Neural progenitor cell (in vitro differentiated cells): ENCODE measurements around the gene LRRC51. TPM values are rescaled to one million over a fixed set of nuclear protein-coding genes. Genes with fewer than 3 reads are reported as not detected.
A peak's percentile ranks its signal among the peaks of the same experiment; 100 is the strongest.

Experiments
- DNase-seq: peaks from one replicate; pipeline ENCODE4 v3.0.0-alpha.2; 2016; ENCODE audit warnings: low spot score
- H2AFZ ChIP-seq: fragments of 200-600 bp; sonication (generic); replicated peaks from 2 replicates; pipeline ENCODE4 v1.6.1; 2016; ENCODE audit warnings: antibody characterized with exemption
- H3F3A ChIP-seq: fragments of 200-600 bp; sonication (generic); 2 replicates; pipeline ENCODE4 v1.6.1; 2016; ENCODE audit warnings: antibody characterized with exemption, low read depth
- H3K27ac ChIP-seq: fragments of 200-600 bp; sonication (generic); 2 replicates; pipeline ENCODE4 v1.5.1; 2016; ENCODE audit warnings: mild to moderate bottlenecking
- H3K27me3 ChIP-seq: fragments of 200-600 bp; sonication (generic); 2 replicates; pipeline ENCODE4 v1.6.1; 2016; ENCODE audit warnings: mild to moderate bottlenecking, moderate library complexity
- H3K36me3 ChIP-seq: fragments of 200-600 bp; sonication (generic); 2 replicates; pipeline ENCODE4 v1.5.1; 2016
- H3K4me1 ChIP-seq: fragments of 200-600 bp; sonication (generic); 2 replicates; pipeline ENCODE4 v1.6.1; 2016; ENCODE audit warnings: mixed run types
- H3K4me2 ChIP-seq: fragments of 200-600 bp; sonication (generic); 2 replicates; pipeline ENCODE4 v1.6.1; 2016
- H3K4me3 ChIP-seq: fragments of 200-600 bp; sonication (generic); 2 replicates; pipeline ENCODE4 v1.5.1; 2016
- H3K79me2 ChIP-seq: fragments of 200-600 bp; sonication (generic); 2 replicates; pipeline ENCODE4 v1.6.1; 2016; ENCODE audit warnings: low read depth
- H3K9ac ChIP-seq: fragments of 200-600 bp; sonication (generic); 2 replicates; pipeline ENCODE4 v1.6.1; 2016
- H3K9me3 ChIP-seq: fragments of 200-600 bp; sonication (generic); 2 replicates; pipeline ENCODE4 v1.5.1; 2016; ENCODE audit warnings: low read depth
- H4K20me1 ChIP-seq: fragments of 200-600 bp; sonication (generic); 2 replicates; pipeline ENCODE4 v1.6.1; 2016; ENCODE audit warnings: low read depth
- H3K27ac Mint-ChIP-seq: 3 replicates; pipeline ENCODE4 v1.8.0; 2021; ENCODE audit warnings: mixed read lengths
- H3K27me3 Mint-ChIP-seq: 2 replicates; pipeline ENCODE4 v1.8.0; 2022; ENCODE audit warnings: low read depth, mild to moderate bottlenecking, inconsistent platforms, moderate library complexity, mixed read lengths; ENCODE audit not compliant: insufficient read depth
- H3K36me3 Mint-ChIP-seq: 3 replicates; pipeline ENCODE4 v1.8.0; 2021; ENCODE audit warnings: mixed read lengths
- H3K4me1 Mint-ChIP-seq: 3 replicates; pipeline ENCODE4 v1.8.0; 2021; ENCODE audit warnings: mixed read lengths
- H3K4me3 Mint-ChIP-seq: 3 replicates; pipeline ENCODE4 v1.8.0; 2021; ENCODE audit warnings: mild to moderate bottlenecking, moderate library complexity, mixed read lengths
- H3K9me3 Mint-ChIP-seq: 3 replicates; pipeline ENCODE4 v1.8.0; 2020; ENCODE audit warnings: mixed read lengths
- EZH2 ChIP-seq: fragments of 200-600 bp; sonication (generic); IDR thresholded peaks from 2 replicates; pipeline ENCODE4 v1.6.1; 2017; ENCODE audit warnings: antibody characterized with exemption, mild to moderate bottlenecking, moderate library complexity
- EZH2phosphoT487 ChIP-seq: fragments of 200-600 bp; sonication (generic); IDR thresholded peaks from 2 replicates; pipeline ENCODE4 v1.6.1; 2017; ENCODE audit warnings: antibody characterized with exemption
- total RNA-seq: library from RNA; depleted of rRNA; stranded (reverse); fragments of >200 nt; gene quantifications from 2 replicates; pipeline ENCODE4 v1.2.3, GENCODE V29; 2015; ENCODE audit warnings: low replicate concordance
- TF ChIP-seq, protein P1 (sequence below): fragments of 200-600 bp; sonication (generic); IDR thresholded peaks from 2 replicates; pipeline ENCODE4 v1.5.1; 2017; ENCODE audit warnings: antibody characterized with exemption, mild to moderate bottlenecking

LRRC51 gene
- total RNA-seq, 1 donor from 2014 or later = 10.5 TPM

DNA sequence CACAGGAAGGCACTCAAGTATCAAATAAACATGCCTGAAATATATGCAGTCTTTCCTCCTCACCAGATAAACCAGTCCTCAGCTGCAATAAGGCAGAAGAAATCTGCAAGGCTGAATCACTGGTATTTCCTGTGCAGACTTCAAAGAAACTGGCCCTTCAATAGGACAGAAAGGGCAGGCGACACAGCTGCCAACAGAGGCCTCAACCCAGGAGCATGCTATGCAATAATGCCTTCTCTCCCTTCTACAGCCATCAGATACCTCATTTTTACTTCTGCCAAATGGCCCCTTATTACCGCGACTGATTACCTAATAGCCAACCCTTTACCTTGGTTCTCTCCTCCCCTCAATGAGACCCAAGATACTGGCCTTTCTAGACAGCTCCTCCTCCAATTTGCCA lies 8.3 kb upstream of the LRRC51 start:
- H3K4me1 ChIP-seq = peaks cover 43% of the 10 kb centered on the region
- peak; percentile 21 for DNase-seq

DNA sequence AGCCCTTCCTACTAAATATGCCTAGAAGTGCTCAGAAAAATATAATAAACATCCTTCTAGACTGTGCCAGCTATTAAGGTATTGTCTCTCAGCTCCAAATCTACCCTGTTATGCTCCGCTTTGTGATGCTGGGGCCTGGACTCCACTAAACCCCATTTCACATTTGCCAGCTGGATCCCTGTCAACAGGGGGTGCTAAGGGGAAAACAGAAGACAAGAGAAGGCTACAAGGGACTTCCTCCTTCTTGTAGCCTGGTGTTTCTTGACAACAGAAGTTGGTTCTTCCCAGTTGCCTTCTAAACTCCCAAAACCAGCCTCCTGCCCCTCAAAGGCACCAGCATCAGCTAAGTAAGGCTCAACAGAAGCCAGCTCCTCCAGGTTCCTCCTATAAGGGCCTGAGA lies 5.5 kb upstream of the LRRC51 start:
- peak; percentile 26 for DNase-seq
- Histone ChIP-seq H3K36me3 (no peaks in the 10 kb centered on the region), H3K27me3 (no peaks in the 10 kb centered on the region), H3K4me2 (no peak overlapping the region), H3K4me1 (peaks cover 39% of the 10 kb centered on the region), H3K79me2 (peaks cover 100% of the 10 kb centered on the region), H2AFZ (no peak overlapping the region), H4K20me1 (peaks cover 87% of the 10 kb centered on the region), H3K4me3 (no peak overlapping the region), H3K27ac (no peak overlapping the region), H3K9ac (no peak overlapping the region), H3F3A (peaks cover 7% of the 10 kb centered on the region), H3K9me3 (no peaks in the 10 kb centered on the region)
- no peaks in the 10 kb centered on the region for H3K9me3 Mint-ChIP-seq
- no peak overlapping the region for H3K4me3 Mint-ChIP-seq
- H3K27me3 Mint-ChIP-seq = peaks cover 4% of the 10 kb centered on the region
- no peak overlapping the region for H3K27ac Mint-ChIP-seq
- peaks cover 9% of the 10 kb centered on the region for H3K36me3 Mint-ChIP-seq
- TF ChIP-seq EZH2 = no peak
- TF ChIP-seq EZH2phosphoT487 = no peak
- TF ChIP-seq, protein P1, sequence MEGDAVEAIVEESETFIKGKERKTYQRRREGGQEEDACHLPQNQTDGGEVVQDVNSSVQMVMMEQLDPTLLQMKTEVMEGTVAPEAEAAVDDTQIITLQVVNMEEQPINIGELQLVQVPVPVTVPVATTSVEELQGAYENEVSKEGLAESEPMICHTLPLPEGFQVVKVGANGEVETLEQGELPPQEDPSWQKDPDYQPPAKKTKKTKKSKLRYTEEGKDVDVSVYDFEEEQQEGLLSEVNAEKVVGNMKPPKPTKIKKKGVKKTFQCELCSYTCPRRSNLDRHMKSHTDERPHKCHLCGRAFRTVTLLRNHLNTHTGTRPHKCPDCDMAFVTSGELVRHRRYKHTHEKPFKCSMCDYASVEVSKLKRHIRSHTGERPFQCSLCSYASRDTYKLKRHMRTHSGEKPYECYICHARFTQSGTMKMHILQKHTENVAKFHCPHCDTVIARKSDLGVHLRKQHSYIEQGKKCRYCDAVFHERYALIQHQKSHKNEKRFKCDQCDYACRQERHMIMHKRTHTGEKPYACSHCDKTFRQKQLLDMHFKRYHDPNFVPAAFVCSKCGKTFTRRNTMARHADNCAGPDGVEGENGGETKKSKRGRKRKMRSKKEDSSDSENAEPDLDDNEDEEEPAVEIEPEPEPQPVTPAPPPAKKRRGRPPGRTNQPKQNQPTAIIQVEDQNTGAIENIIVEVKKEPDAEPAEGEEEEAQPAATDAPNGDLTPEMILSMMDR = peak; percentile 19
- peaks cover 48% of the 10 kb centered on the region for H3K4me1 Mint-ChIP-seq

More for the DNA sequence above, 8.3 kb upstream of the LRRC51 start:
- Histone ChIP-seq H3K36me3 (no peaks in the 10 kb centered on the region), H3K27ac (no peak overlapping the region), H3K9me3 (no peaks in the 10 kb centered on the region), H3F3A (peaks cover 14% of the 10 kb centered on the region), H3K4me3 (no peak overlapping the region), H3K27me3 (no peaks in the 10 kb centered on the region), H3K9ac (no peak overlapping the region), H3K4me2 (peak overlapping the region; percentile 24), H2AFZ (no peak overlapping the region), H4K20me1 (peaks cover 77% of the 10 kb centered on the region), H3K79me2 (peaks cover 100% of the 10 kb centered on the region)
- TF ChIP-seq EZH2 = no peak
- TF ChIP-seq, protein P1 = no peak
- no peak for TF ChIP-seq EZH2phosphoT487
- peaks cover 53% of the 10 kb centered on the region for H3K4me1 Mint-ChIP-seq
- peaks cover 13% of the 10 kb centered on the region for H3K36me3 Mint-ChIP-seq
- H3K9me3 Mint-ChIP-seq = no peaks in the 10 kb centered on the region
- peak overlapping the region; percentile 54 for H3K4me3 Mint-ChIP-seq
- H3K27me3 Mint-ChIP-seq = peaks cover 7% of the 10 kb centered on the region
- peak overlapping the region; percentile 26 for H3K27ac Mint-ChIP-seq

DNA sequence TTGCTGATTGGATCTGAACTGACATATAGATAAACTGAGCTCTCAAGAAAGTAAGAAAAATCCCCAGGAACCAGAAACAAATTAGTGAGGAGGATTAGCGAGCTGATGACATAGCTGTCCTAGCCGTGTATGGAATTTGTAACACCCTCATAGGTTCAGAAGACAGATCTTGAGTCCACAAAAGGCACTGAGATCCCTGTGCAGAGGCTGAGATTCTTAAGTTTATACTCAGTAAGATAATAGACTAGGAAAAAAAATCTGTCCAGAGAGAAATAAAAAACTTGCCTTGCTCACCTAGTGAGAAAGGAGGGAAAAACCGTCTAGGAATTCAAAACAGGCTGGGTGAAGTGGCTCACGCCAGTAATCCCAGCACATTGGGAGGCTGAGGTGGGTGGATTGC lies 4.9 kb upstream of the LRRC51 start:
- H3K36me3 ChIP-seq = no peaks in the 10 kb centered on the region
- no peak overlapping the region for H2AFZ ChIP-seq
- peaks cover 3% of the 10 kb centered on the region for H3F3A ChIP-seq
- no peak overlapping the region for H3K27ac ChIP-seq
- H3K9me3 ChIP-seq = no peaks in the 10 kb centered on the region
- Mint-ChIP-seq H3K27ac (no peak overlapping the region), H3K4me1 (peaks cover 45% of the 10 kb centered on the region), H3K27me3 (peaks cover 6% of the 10 kb centered on the region), H3K4me3 (no peak overlapping the region), H3K36me3 (peaks cover 9% of the 10 kb centered on the region), H3K9me3 (no peaks in the 10 kb centered on the region)
- no peak overlapping the region for H3K9ac ChIP-seq
- no peaks in the 10 kb centered on the region for H3K27me3 ChIP-seq
- H4K20me1 ChIP-seq = peaks cover 80% of the 10 kb centered on the region
- H3K79me2 ChIP-seq = peaks cover 94% of the 10 kb centered on the region
- TF ChIP-seq EZH2phosphoT487 (no peak), EZH2 (no peak)
- TF ChIP-seq, protein P1 = no peak
- no peak overlapping the region for H3K4me2 ChIP-seq
- H3K4me1 ChIP-seq = peaks cover 33% of the 10 kb centered on the region
- H3K4me3 ChIP-seq = no peak overlapping the region
- DNase-seq = no peak
